Stimulated activated CD4-positive, alpha-beta T cell treated with anti-CD3 and anti-CD28 coated beads, Interleukin-1b, Interleukin-23, amount 100 ng/mL, for 48 hours (primary cell): Measurements from ENCODE around the gene BHLHE23.

Source experiments
- DNase-seq: peaks from one replicate; pipeline ENCODE4 v3.0.0-alpha.2; 2020

The BHLHE23 gene

DNA sequence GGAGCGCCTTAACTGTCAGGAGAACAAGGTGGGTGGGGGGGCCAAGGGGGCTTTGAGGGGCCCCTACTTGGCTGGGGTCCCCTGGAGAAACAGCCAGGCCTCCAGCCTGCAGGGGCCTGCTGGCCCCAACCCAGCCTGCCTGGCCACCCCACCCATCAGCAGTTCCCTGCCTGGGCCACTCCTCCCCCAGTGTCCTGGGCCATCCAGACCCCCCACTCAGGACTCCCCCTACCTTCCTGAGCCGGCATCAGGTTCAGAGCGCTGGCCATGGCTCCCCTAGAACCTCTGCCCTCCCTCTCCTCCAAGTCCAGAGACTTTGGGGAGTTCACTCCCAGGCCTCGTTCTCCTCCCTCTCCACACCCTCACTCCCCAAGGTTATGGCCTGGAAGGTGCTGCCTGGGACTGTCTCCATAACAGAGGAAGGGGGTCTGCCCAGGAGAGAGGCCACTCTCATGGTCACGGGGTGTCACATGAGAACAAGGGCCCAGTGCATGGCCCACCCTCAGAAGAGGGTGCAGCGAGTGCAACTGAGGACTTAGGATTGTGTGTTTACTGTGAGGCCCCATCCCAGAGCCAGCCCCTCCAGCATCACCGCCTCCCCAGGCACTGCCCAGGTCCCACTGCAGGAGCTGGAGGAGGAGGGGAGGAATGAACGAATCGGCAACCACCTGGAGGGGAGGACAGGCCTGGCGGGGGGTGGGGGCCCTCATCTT, 48.2 kb downstream of the BHLHE23 start:
- DNase-seq = no peak

DNA sequence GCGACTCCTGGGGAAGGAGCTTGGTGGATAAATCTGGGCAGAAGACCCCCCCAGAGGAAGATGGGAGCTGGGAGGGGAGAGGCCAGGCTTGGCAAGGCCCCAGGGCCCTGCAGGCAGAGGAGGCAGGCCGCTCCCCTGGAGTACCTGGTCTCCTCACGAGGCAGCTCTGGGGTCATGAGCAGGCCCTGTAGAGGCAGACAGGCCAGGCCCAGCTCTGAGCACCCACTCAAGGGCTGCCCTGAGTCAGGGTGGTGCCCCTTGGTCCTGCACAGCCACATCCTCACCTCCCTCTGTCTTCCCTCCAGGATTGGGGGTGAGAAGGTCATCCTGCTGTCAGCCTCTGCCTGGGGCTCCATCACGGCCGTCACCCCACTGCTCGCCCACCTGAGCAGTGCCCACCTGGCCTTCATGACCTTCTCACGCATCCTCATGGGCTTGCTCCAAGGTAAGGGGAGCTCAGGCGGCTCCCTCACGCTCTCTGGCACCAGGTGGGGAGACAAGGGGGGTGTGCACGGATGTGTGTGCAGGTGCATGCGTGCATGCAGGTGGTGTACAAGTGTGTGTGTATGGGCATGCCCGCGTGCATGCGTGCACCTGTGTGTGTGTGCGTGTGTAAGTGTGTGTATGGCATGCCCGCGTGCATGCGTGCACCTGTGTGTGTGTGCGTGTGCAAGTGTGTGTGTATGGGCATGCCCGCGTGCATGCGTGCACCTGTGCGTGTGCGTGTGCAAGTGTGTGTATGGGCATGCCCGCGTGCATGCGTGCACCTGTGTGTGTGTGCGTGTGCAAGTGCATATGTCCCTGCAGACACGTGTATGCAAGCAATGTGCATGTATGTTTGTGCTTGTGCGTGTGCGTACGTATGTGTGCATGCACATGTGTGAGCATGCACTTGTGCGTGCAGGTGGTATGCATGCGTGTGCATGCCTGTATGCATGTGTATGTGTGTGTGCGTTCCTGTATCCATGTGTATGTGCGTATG, 49.3 kb downstream of the BHLHE23 start:
- DNase-seq = no peak

DNA sequence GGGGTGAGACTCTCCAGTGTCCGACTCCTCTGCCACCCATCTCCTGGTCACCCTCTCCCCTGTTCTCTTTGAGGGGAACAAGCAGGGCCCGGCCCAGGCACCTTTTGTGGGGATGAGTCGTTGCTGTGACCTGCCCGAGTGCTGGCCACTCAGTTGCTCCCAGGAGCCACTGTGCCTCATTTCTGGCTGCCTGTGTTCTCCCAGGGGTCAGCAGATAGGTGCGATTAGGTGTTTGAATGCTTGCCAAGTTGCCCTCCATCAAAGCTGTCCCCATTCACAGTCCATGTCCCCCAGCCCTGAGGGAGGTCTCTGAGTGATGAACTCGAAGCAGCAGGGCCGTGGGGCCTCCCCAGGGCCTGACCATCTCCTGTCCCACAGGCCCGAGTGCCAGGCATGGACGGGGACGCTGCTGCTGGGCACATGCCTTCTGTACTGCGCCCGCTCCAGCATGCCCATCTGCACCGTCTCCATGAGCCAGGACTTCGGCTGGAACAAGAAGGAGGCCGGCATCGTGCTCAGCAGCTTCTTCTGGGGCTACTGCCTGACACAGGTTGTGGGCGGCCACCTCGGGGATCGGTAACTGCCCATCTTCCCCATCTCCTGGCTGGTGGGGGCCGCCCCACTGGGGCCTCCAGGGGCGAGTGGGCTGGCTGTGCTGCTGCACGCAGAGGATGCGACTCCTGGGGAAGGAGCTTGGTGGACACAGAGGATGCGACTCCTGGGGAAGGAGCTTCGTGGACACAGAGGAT, 50.2 kb downstream of the BHLHE23 start:
- DNase-seq = no peak
